K562 (cell line): ENCODE results near the gene DPEP3.

ENCODE experiments used
- CTCF ChIP-seq, 3 experiments: IDR thresholded peaks in 2 of 3; conservative IDR thresholded peaks in 1 of 3; 2 replicates each; pipeline ENCODE4 v1.5.1; 2011 to 2012; ENCODE audit warnings: low read length in 3 of 3, mild to moderate bottlenecking in 3 of 3, control low read depth in 2 of 3, improper control_type of control experiment in 1 of 3, inconsistent platforms in 1 of 3, low read depth in 1 of 3, mixed read lengths in 1 of 3, moderate library complexity in 1 of 3; ENCODE audit not compliant: insufficient read depth in 2 of 3
- HMBOX1 ChIP-seq: sonication (generic); IDR thresholded peaks from 2 replicates; pipeline ENCODE4 v1.6.1; 2016
- MEIS2 ChIP-seq: fragments of 450-650 bp; IDR thresholded peaks from 2 replicates; pipeline ENCODE4 v1.6.1; 2014; ENCODE audit warnings: mild to moderate bottlenecking; ENCODE audit not compliant: partially characterized antibody
- MYNN ChIP-seq, 2 experiments: sonication (generic); formaldehyde crosslinking in 1 of 2; IDR thresholded peaks; 2 replicates each; pipeline versions ENCODE4 v1.5.0 to v1.6.1; 2016 to 2020; ENCODE audit warnings: antibody characterized with exemption in 1 of 2, missing genetic modification reagents in 1 of 2
- SETDB1 ChIP-seq: IDR thresholded peaks from one replicate; pipeline ENCODE4 v1.6.1; 2012; ENCODE audit warnings: low read length, control low read depth, inconsistent platforms
- SP1 ChIP-seq: sonication (generic); formaldehyde crosslinking; IDR thresholded peaks from 2 replicates; pipeline ENCODE4 v1.8.1; 2022; ENCODE audit warnings: mild to moderate bottlenecking, missing genetic modification reagents
- ZBTB33 ChIP-seq: sonication (generic); formaldehyde crosslinking; IDR thresholded peaks from 2 replicates; pipeline ENCODE4 v1.8.1; 2023; ENCODE audit warnings: mild to moderate bottlenecking, missing genetic modification reagents
- ZNF561 ChIP-seq: fragments of 450-650 bp; formaldehyde crosslinking; conservative IDR thresholded peaks from 2 replicates; pipeline ENCODE4 v1.4.0; 2020; ENCODE audit warnings: mild to moderate bottlenecking, moderate library complexity
- ZNF57 ChIP-seq: fragments of 450-650 bp; formaldehyde crosslinking; IDR thresholded peaks from 2 replicates; pipeline ENCODE4 v1.4.0; 2020; ENCODE audit warnings: mild to moderate bottlenecking, moderate library complexity
- ZNF830 ChIP-seq: fragments of 250-450 bp; sonication (Bioruptor Pico); IDR thresholded peaks from 2 replicates; pipeline ENCODE4 v1.5.0; 2021; ENCODE audit warnings: mild to moderate bottlenecking

- no peak for TF ChIP-seq SP1 (CRISPR knock-in tag)
- no peak for TF ChIP-seq ZNF57
- no peak for TF ChIP-seq SETDB1
- TF ChIP-seq MYNN (IDR thresholded peaks at IDR 0.05), result no peak
- TF ChIP-seq MYNN (CRISPR knock-in tag; IDR thresholded peaks at IDR 0.05), result no peak
- no peak for TF ChIP-seq ZBTB33 (CRISPR knock-in tag)
- TF ChIP-seq HMBOX1, result no peak
- TF ChIP-seq CTCF (IDR thresholded peaks at IDR 0.05 in 2 of 3, conservative IDR thresholded peaks at IDR 0.05 in 1 of 3; ENCODE audit: insufficient read depth in 2 of 3, low read depth in 1 of 3, low read length in 3 of 3), result no peak
- TF ChIP-seq MEIS2, result no peak
- no peak for TF ChIP-seq ZNF561 (CRISPR knock-in tag)
- TF ChIP-seq ZNF830, result no peak
Measured at GRCh38 chr16:67988675-67989074, 8.4 kb upstream of the DPEP3 start.
